ENCODE measurements around the gene ARHGAP1. TPM values are rescaled to one million over a fixed set of nuclear protein-coding genes. Genes with fewer than 3 reads are reported as not detected.

ARHGAP1 gene
- total and polyA plus RNA-seq, 2 experiments from 2014 or later, result 54.3 to 98.5 TPM

- Histone ChIP-seq H3K9me3 (ENCODE audit: low read depth) (no peaks in the 10 kb centered on the region), H3K79me2 (ENCODE audit: insufficient read depth) (peaks cover 42% of the 10 kb centered on the region), H3K9ac (no peak overlapping the region), H2AFZ (no peak overlapping the region), H3K9me2 (ENCODE audit: insufficient read depth) (no peaks in the 10 kb centered on the region), H4K20me1 (ENCODE audit: insufficient read depth) (no peaks in the 10 kb centered on the region), H3K36me3 (ENCODE audit: low read depth) (peaks cover 18% of the 10 kb centered on the region; the same call in 1 of the 2 replicates), H3F3A (ENCODE audit: insufficient read depth) (peaks cover 21% of the 10 kb centered on the region), H3K4me1 (ENCODE audit: insufficient read depth) (peaks cover 16% of the 10 kb centered on the region), H3K27me3 (replicated peaks; ENCODE audit: insufficient read depth) (no peaks in the 10 kb centered on the region), H3K4me2 (ENCODE audit: unreplicated experiment) (no peak overlapping the region), H3K4me3 (no peak overlapping the region), H3K27ac (no peak overlapping the region)
- no peak for TF ChIP-seq EZH2phosphoT487 (IDR thresholded peaks at IDR 0.05; ENCODE audit: insufficient read depth, low read depth)
- no peak for TF ChIP-seq EZH2 (IDR thresholded peaks at IDR 0.05; ENCODE audit: insufficient read depth, poor library complexity, severe bottlenecking)
- in situ Hi-C loops (cut with MboI), result no loop called here
- DNase-seq, result no peak
- whole genome bisulfite sequencing, 2 experiments (ENCODE audit: low coverage in 1 of 2, low lambda C conversion rate in 2 of 2, missing lambda C conversion rate in 2 of 2), result 83 to 89% methylated on average over 7 of the region's 7 CpGs
Observed at GRCh38 chr11:46706886-46707285, 6.5 kb upstream of the ARHGAP1 start.

DNA sequence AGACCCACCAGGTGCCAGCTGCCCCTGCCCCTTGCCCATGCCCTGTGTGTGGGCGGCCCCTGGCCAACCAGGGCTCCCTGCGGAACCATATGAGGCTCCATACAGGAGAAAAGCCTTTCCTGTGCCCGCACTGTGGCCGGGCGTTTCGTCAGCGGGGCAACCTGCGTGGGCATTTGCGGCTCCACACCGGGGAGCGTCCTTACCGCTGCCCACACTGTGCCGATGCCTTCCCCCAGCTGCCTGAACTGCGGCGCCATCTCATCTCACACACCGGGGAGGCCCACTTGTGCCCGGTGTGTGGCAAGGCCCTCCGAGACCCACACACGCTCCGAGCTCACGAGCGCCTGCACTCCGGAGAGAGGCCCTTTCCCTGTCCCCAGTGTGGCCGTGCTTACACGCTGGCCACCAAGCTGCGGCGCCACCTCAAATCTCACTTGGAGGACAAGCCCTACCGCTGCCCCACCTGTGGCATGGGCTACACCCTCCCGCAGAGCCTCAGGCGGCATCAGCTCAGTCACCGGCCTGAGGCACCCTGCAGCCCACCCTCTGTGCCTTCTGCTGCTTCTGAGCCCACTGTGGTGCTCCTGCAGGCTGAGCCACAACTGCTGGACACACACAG lies 4.8 kb upstream of the ARHGAP1 start:
- Histone ChIP-seq H3F3A (ENCODE audit: insufficient read depth) (peaks cover 9% of the 10 kb centered on the region), H3K79me2 (ENCODE audit: insufficient read depth) (peaks cover 54% of the 10 kb centered on the region), H3K4me1 (ENCODE audit: insufficient read depth) (peaks cover 8% of the 10 kb centered on the region; the same call in 1 of the 2 replicates), H4K20me1 (ENCODE audit: insufficient read depth) (no peaks in the 10 kb centered on the region), H3K9ac (no peak overlapping the region), H3K9me2 (ENCODE audit: insufficient read depth) (no peaks in the 10 kb centered on the region), H3K4me3 (no peak overlapping the region), H2AFZ (no peak overlapping the region), H3K36me3 (ENCODE audit: low read depth) (peaks cover 18% of the 10 kb centered on the region; the same call in 1 of the 2 replicates), H3K27ac (no peak overlapping the region), H3K9me3 (ENCODE audit: low read depth) (no peaks in the 10 kb centered on the region), H3K4me2 (ENCODE audit: unreplicated experiment) (no peak overlapping the region), H3K27me3 (replicated peaks; ENCODE audit: insufficient read depth) (no peaks in the 10 kb centered on the region)
- in situ Hi-C loops (cut with MboI), result no loop called here
- DNase-seq, result no peak
- TF ChIP-seq EZH2phosphoT487 (IDR thresholded peaks at IDR 0.05; ENCODE audit: insufficient read depth, low read depth), result no peak
- no peak for TF ChIP-seq EZH2 (IDR thresholded peaks at IDR 0.05; ENCODE audit: insufficient read depth, poor library complexity, severe bottlenecking)
- 95 to 97% methylated on average over 26 to 31 of the region's 31 CpGs for WGBS, 2 experiments (ENCODE audit: low coverage in 1 of 2, low lambda C conversion rate in 2 of 2, missing lambda C conversion rate in 2 of 2)

DNA sequence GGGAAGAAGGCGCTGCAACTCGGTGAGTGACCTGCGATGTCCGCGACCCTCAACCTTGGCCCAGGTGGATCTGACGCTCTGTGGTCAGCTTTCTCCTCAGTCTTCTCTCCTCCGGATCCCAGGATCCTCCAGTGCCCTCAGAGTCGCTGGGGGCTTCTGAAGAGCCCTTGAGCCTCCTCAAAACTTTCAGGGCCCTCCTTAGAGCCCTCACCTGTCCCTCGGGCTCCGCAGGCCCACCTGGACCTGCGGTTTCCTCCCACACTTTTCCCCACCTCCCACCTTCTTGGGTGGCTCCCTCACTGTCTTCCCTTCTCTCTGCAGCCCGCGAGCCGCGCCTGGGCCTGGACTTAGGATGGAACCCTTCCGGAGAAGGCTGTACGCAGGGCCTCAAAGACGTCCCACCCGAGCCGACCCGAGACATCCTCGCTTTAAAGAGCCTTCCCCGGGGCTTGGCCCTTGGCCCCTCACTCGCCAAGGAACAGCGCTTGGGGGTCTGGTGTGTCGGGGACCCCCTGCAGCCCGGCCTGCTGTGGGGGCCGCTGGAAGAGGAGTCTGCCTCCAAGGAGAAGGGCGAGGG lies 747 bp upstream of the ARHGAP1 start:
- Histone ChIP-seq H4K20me1 (ENCODE audit: insufficient read depth) (no peaks in the 10 kb centered on the region), H3K9me2 (ENCODE audit: insufficient read depth) (no peaks in the 10 kb centered on the region), H3K9ac (peak overlapping the region; percentile 92), H3K4me2 (ENCODE audit: unreplicated experiment) (peak overlapping the region; percentile 92), H3K79me2 (ENCODE audit: insufficient read depth) (peaks cover 89% of the 10 kb centered on the region), H2AFZ (peak overlapping the region; percentile 94), H3K27ac (peak overlapping the region; percentile 94), H3K36me3 (ENCODE audit: low read depth) (peaks cover 14% of the 10 kb centered on the region; the same call in 1 of the 2 replicates), H3K4me3 (peak overlapping the region; percentile 88), H3K4me1 (ENCODE audit: insufficient read depth) (peaks cover 34% of the 10 kb centered on the region), H3F3A (ENCODE audit: insufficient read depth) (peaks cover 7% of the 10 kb centered on the region; the same call in 1 of the 2 replicates), H3K27me3 (replicated peaks; ENCODE audit: insufficient read depth) (no peaks in the 10 kb centered on the region), H3K9me3 (ENCODE audit: low read depth) (no peaks in the 10 kb centered on the region)
- 1 to 2% methylated on average over 28 to 29 of the region's 29 CpGs for WGBS, 2 experiments (ENCODE audit: low coverage in 1 of 2, low lambda C conversion rate in 2 of 2, missing lambda C conversion rate in 2 of 2)
- peak; percentile 38 for DNase-seq
- no peak for TF ChIP-seq EZH2 (IDR thresholded peaks at IDR 0.05; ENCODE audit: insufficient read depth, poor library complexity, severe bottlenecking)
- no peak for TF ChIP-seq EZH2phosphoT487 (IDR thresholded peaks at IDR 0.05; ENCODE audit: insufficient read depth, low read depth)
- in situ Hi-C loops (cut with MboI), result no loop called here

DNA sequence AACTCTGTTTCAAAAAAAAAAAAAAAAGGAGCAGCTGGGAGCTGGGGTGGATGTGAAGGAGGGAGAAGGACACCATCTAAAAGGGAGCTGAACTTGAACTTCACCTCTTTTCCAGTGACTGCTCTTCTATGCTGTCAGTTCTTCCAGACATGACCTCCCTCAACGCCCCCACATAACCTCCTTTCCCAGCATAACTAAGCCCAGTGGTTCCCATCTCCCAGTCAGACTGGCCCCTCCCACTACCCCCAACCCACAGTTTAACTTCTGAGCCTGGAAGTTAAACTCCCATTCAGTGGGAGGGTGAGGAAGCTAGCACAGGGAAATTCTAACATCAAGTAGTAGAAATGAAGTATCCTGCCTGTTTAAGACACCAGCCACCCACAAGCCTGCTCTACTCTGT lies 1.8 kb downstream of the ARHGAP1 start:
- H3K9me3 ChIP-seq (ENCODE audit: low read depth), result no peaks in the 10 kb centered on the region
- 11 to 22% methylated on average over 1 of the region's 1 CpG for WGBS, 2 experiments (ENCODE audit: low coverage in 1 of 2, low lambda C conversion rate in 2 of 2, missing lambda C conversion rate in 2 of 2)
- H3K4me2 ChIP-seq (ENCODE audit: unreplicated experiment), result peak overlapping the region; percentile 90
- no peak for TF ChIP-seq EZH2phosphoT487 (IDR thresholded peaks at IDR 0.05; ENCODE audit: insufficient read depth, low read depth)
- no peak for TF ChIP-seq EZH2 (IDR thresholded peaks at IDR 0.05; ENCODE audit: insufficient read depth, poor library complexity, severe bottlenecking)
- peaks cover 93% of the 10 kb centered on the region for H3K79me2 ChIP-seq (ENCODE audit: insufficient read depth)
- peaks cover 34% of the 10 kb centered on the region for H3K4me1 ChIP-seq (ENCODE audit: insufficient read depth)
- peaks cover 7% of the 10 kb centered on the region; the same call in 1 of the 2 replicates for H3F3A ChIP-seq (ENCODE audit: insufficient read depth)
- peak overlapping the region; percentile 92; the same call in 1 of the 2 replicates for H3K9ac ChIP-seq
- H3K36me3 ChIP-seq (ENCODE audit: low read depth), result peaks cover 10% of the 10 kb centered on the region; the same call in 1 of the 2 replicates
- in situ Hi-C loops (cut with MboI), result no loop called here
- no peaks in the 10 kb centered on the region for H3K9me2 ChIP-seq (ENCODE audit: insufficient read depth)
- H3K27me3 ChIP-seq (replicated peaks; ENCODE audit: insufficient read depth), result no peaks in the 10 kb centered on the region
- no peak for DNase-seq
- H4K20me1 ChIP-seq (ENCODE audit: insufficient read depth), result no peaks in the 10 kb centered on the region
- peak overlapping the region; percentile 88 for H3K4me3 ChIP-seq
- H2AFZ ChIP-seq, result no peak overlapping the region
- H3K27ac ChIP-seq, result peak overlapping the region; percentile 94; the same call in 1 of the 2 replicates

Data from GM23248 (cell line).